CD14-positive monocyte (primary cell): Measurements from ENCODE around the gene WNT6. TPM values are rescaled to one million over a fixed set of nuclear protein-coding genes. Genes with fewer than 3 reads are reported as not detected.

ENCODE experiments used
- DNase-seq, 3 donors: peaks; one replicate each; pipeline ENCODE4 v3.0.0-alpha.2; 2011 to 2022
- H2AFZ ChIP-seq: 2 replicates; pipeline ENCODE4 v1.6.0; 2012; ENCODE audit warnings: mild to moderate bottlenecking, low read depth, low read length, inconsistent platforms; ENCODE audit not compliant: insufficient read depth, poor library complexity, severe bottlenecking
- H3K27ac ChIP-seq, 2 donors: 1 replicate in 1 of 2; 2 replicates in 1 of 2; pipeline ENCODE4 v1.5.1; 2012 to 2013; ENCODE audit warnings: low read length in 2 of 2, control low read depth in 1 of 2, inconsistent platforms in 1 of 2, low read depth in 1 of 2, mild to moderate bottlenecking in 1 of 2
- H3K27me3 ChIP-seq, 2 donors: one replicate each; pipeline versions ENCODE4 v1.6.0 to v1.6.1; 2011 to 2013; ENCODE audit warnings: low read length in 2 of 2; ENCODE audit not compliant: control insufficient read depth in 2 of 2, insufficient read depth in 2 of 2
- H3K36me3 ChIP-seq, 2 donors: replicated peaks in 1 of 2; 1 replicate in 1 of 2; 2 replicates in 1 of 2; pipeline versions ENCODE4 v1.5.1 to v1.6.1; 2012 to 2013; ENCODE audit warnings: low read length in 2 of 2, control low read depth in 1 of 2, inconsistent platforms in 1 of 2, mild to moderate bottlenecking in 1 of 2; ENCODE audit not compliant: insufficient read depth in 2 of 2, control insufficient read depth in 1 of 2
- H3K4me1 ChIP-seq, 2 donors: 1 replicate in 1 of 2; 2 replicates in 1 of 2; pipeline versions ENCODE4 v1.5.1 to v1.6.1; 2012 to 2013; ENCODE audit warnings: low read length in 2 of 2, control low read depth in 1 of 2, inconsistent platforms in 1 of 2, mild to moderate bottlenecking in 1 of 2, moderate library complexity in 1 of 2; ENCODE audit not compliant: insufficient read depth in 2 of 2, control insufficient read depth in 1 of 2
- H3K4me2 ChIP-seq: replicated peaks from 2 replicates; pipeline ENCODE3; 2012; ENCODE audit warnings: low read length, moderate library complexity, mild to moderate bottlenecking; ENCODE audit not compliant: poor library complexity, severe bottlenecking; ENCODE audit errors: extremely low read depth
- H3K4me3 ChIP-seq, 3 experiments: fragments of 200-600 bp in 1 of 3; sonication (generic) in 1 of 3; replicated peaks in 1 of 3; 1 replicate in 2 of 3; 2 replicates in 1 of 3; pipeline ENCODE4 v1.5.1; 2011 to 2013; ENCODE audit warnings: low read length in 3 of 3, mild to moderate bottlenecking in 3 of 3, control low read depth in 2 of 3, low read depth in 2 of 3, inconsistent platforms in 1 of 3, moderate library complexity in 1 of 3
- H3K79me2 ChIP-seq: 2 replicates; pipeline ENCODE4 v1.6.0; 2012; ENCODE audit warnings: mild to moderate bottlenecking, control low read depth, inconsistent platforms, low read length, moderate library complexity; ENCODE audit not compliant: insufficient read depth
- H3K9ac ChIP-seq: 2 replicates; pipeline ENCODE4 v1.6.0; 2017; ENCODE audit warnings: low read length, mild to moderate bottlenecking; ENCODE audit not compliant: insufficient read depth, poor library complexity, severe bottlenecking
- H3K9me3 ChIP-seq, 2 donors: replicated peaks in 1 of 2; 1 replicate in 1 of 2; 2 replicates in 1 of 2; pipeline versions ENCODE4 v1.5.1 to v1.6.1; 2012 to 2013; ENCODE audit warnings: low read length in 2 of 2, control low read depth in 1 of 2; ENCODE audit not compliant: control insufficient read depth in 1 of 2, insufficient read depth in 1 of 2
- H4K20me1 ChIP-seq: 2 replicates; pipeline ENCODE4 v1.6.0; 2012; ENCODE audit warnings: mild to moderate bottlenecking, low read length, control low read depth, moderate library complexity; ENCODE audit not compliant: insufficient read depth
- H3K27ac Mint-ChIP-seq, 7 donors: one replicate each; pipeline ENCODE4 v1.8.0; 2020; ENCODE audit warnings: mild to moderate bottlenecking in 7 of 7, mixed read lengths in 7 of 7, moderate library complexity in 6 of 7, inconsistent platforms in 2 of 7
- H3K27me3 Mint-ChIP-seq, 3 donors: one replicate each; pipeline ENCODE4 v1.8.0; 2021 to 2022; ENCODE audit warnings: low read depth in 3 of 3, mild to moderate bottlenecking in 3 of 3, mixed read lengths in 3 of 3, moderate library complexity in 3 of 3, inconsistent platforms in 1 of 3
- H3K36me3 Mint-ChIP-seq, 2 donors: one replicate each; pipeline ENCODE4 v1.8.0; 2020; ENCODE audit warnings: mixed read lengths in 2 of 2, inconsistent platforms in 1 of 2, mild to moderate bottlenecking in 1 of 2
- H3K4me1 Mint-ChIP-seq: one replicate; pipeline ENCODE4 v1.8.0; 2020; ENCODE audit warnings: mild to moderate bottlenecking, mixed read lengths
- H3K4me3 Mint-ChIP-seq, 2 donors: one replicate each; pipeline ENCODE4 v1.8.0; 2020; ENCODE audit warnings: mild to moderate bottlenecking in 2 of 2, mixed read lengths in 2 of 2, moderate library complexity in 1 of 2
- H3K9me3 Mint-ChIP-seq, 7 donors: one replicate each; pipeline ENCODE4 v1.8.0; 2020 to 2022; ENCODE audit warnings: mixed read lengths in 7 of 7, mild to moderate bottlenecking in 6 of 7, moderate library complexity in 6 of 7, inconsistent platforms in 2 of 7
- WGBS: methylation state at CpG from one replicate; pipeline ENCODE4 v1.1.5; 2013; ENCODE audit warnings: missing lambda C conversion rate; ENCODE audit not compliant: insufficient coverage; 5-methylcytosine and 5-hydroxymethylcytosine counted together
- intact Hi-C, 2 donors: fragments of 100-400 bp; cut with micrococcal nuclease; formaldehyde crosslinking; loops; one replicate each; pipeline versions ENCODE4 v1.15.0 to v1.15.1; 2023
- polyA plus RNA-seq, 3 donors: library from polyadenylated mRNA; depleted of rRNA in 1 of 3; unstranded in 2 of 3; stranded (reverse) in 1 of 3; fragments of 300-500 nt in 2 of 3; fragments of >200 nt in 1 of 3; fragmentation: Illumina TruSeq in 2 of 3; gene quantifications; 1 replicate in 2 of 3; 2 replicates in 1 of 3; pipeline ENCODE4 v1.2.3, GENCODE V29; 2012 to 2021
- TF ChIP-seq, protein P1 (sequence below): fragments of 200-600 bp; IDR thresholded peaks from one replicate; pipeline ENCODE4 v1.8.0; 2022; ENCODE audit warnings: antibody characterized with exemption, mild to moderate bottlenecking

Gene WNT6
- polyA plus RNA-seq, 3 donors = 0.27 to 0.65 (median 0.37) TPM

DNA sequence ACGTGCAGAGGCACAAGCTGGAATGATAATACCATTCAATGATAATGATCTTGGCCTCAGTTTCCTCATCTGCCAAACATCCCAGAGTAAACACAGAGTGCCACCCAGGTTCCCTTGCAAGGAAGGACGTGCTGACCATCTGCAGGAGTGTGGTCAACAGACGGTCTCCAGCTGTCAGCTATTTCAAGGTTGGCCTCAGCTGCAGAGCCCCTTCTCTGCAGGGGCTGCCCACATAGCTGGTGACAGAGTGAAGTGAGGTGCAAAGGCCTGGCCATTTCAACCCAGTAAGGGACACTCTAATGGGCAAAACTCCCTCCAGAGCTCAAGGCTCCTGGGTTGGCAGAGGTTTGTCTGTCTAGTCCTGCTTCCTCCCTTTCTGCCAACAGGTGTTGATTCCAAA lies 8.3 kb upstream of the WNT6 start:
- Histone ChIP-seq H4K20me1 (no peaks in the 10 kb centered on the region), H3K9ac (no peak overlapping the region), H3K4me3 (no peak overlapping the region), H3K27ac (no peak overlapping the region), H3K9me3 (no peaks in the 10 kb centered on the region), H3K27me3 (peaks cover 20 to 34% of the 10 kb centered on the region in 2 donors), H3K79me2 (no peaks in the 10 kb centered on the region), H3K36me3 (no peaks in the 10 kb centered on the region), H2AFZ (no peak overlapping the region), H3K4me2 (no peak overlapping the region), H3K4me1 (peaks cover 14 to 20% of the 10 kb centered on the region in 2 donors)
- no peak for DNase-seq
- intact Hi-C loops = no loop called here
- H3K4me1 Mint-ChIP-seq = peaks cover 26% of the 10 kb centered on the region
- H3K27me3 Mint-ChIP-seq = peaks cover 36 to 61% (median 60%) of the 10 kb centered on the region in 3 donors
- peaks cover 0 to 21% (median 1%) of the 10 kb centered on the region in 7 donors for H3K9me3 Mint-ChIP-seq
- H3K36me3 Mint-ChIP-seq = no peaks in the 10 kb centered on the region
- TF ChIP-seq, protein P1, sequence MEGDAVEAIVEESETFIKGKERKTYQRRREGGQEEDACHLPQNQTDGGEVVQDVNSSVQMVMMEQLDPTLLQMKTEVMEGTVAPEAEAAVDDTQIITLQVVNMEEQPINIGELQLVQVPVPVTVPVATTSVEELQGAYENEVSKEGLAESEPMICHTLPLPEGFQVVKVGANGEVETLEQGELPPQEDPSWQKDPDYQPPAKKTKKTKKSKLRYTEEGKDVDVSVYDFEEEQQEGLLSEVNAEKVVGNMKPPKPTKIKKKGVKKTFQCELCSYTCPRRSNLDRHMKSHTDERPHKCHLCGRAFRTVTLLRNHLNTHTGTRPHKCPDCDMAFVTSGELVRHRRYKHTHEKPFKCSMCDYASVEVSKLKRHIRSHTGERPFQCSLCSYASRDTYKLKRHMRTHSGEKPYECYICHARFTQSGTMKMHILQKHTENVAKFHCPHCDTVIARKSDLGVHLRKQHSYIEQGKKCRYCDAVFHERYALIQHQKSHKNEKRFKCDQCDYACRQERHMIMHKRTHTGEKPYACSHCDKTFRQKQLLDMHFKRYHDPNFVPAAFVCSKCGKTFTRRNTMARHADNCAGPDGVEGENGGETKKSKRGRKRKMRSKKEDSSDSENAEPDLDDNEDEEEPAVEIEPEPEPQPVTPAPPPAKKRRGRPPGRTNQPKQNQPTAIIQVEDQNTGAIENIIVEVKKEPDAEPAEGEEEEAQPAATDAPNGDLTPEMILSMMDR = no peak
- no peak overlapping the region for H3K27ac Mint-ChIP-seq
- no peak overlapping the region for H3K4me3 Mint-ChIP-seq
- 56% methylated on average over 2 of the region's 3 CpGs for WGBS

DNA sequence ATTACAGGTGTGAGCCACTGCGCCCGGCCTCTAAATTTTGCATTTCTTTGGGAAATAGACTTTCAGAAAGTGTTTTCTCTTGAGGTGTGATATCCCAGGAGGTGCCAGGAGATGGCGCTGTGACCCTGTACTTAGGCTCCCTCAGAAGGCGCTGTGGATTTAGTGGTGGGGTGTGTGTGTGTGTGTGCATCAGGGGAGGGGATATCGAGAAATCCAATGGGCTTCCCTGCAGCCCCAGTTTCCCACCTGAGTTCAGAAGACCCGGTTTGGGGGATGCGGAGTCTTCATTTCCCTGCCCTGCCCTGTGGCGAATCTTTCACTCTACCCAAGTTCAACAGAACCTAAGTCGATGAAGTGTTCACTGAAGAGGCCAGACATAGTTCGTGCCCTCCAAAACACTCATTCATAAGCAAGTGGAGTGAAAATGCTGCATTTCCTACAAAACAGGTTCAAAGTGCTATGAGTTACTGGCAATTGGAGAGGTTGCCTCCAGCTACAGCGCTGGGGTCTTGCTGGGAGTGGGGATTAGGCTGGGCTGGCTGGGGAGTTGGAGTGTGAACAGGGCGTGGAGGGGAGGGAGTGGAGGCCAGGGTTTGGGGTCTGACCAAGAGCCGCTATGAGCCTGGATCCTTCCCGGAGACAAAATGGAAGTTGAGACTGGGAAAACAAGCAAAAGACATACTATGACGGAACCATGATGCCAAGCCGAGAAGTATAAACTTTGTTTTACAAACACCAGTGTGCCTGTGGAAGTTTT lies 6.5 kb upstream of the WNT6 start:
- Histone ChIP-seq H3K9ac (no peak overlapping the region), H3K79me2 (no peaks in the 10 kb centered on the region), H3K9me3 (peaks cover 0 to 8% of the 10 kb centered on the region in 2 donors), H3K27ac (no peak overlapping the region), H3K27me3 (peaks cover 35 to 52% of the 10 kb centered on the region in 2 donors), H3K4me2 (no peak overlapping the region), H3K36me3 (no peaks in the 10 kb centered on the region), H4K20me1 (no peaks in the 10 kb centered on the region), H2AFZ (peak overlapping the region; percentile 26), H3K4me1 (peaks cover 11 to 12% of the 10 kb centered on the region in 2 donors), H3K4me3 (no peak overlapping the region)
- WGBS = 42% methylated on average over 11 of the region's 16 CpGs
- DNase-seq = peak; percentile 37 to 59 (median 49)
- H3K27ac Mint-ChIP-seq = no peak overlapping the region
- TF ChIP-seq, protein P1 = peak; percentile 83
- peaks cover 0 to 31% (median 1%) of the 10 kb centered on the region in 7 donors for H3K9me3 Mint-ChIP-seq
- intact Hi-C loops = loop anchor here in 1 of 2 donors (2.0 kb wide), 1 partner anchor 46 kb away; no protein-coding TSS in a partner anchor
- peaks cover 17% of the 10 kb centered on the region for H3K4me1 Mint-ChIP-seq
- peak overlapping the region in 1 of 2 donors; percentile 75 for H3K4me3 Mint-ChIP-seq
- H3K27me3 Mint-ChIP-seq = peaks cover 54 to 78% (median 76%) of the 10 kb centered on the region in 3 donors
- peaks cover 0 to 4% of the 10 kb centered on the region in 2 donors for H3K36me3 Mint-ChIP-seq
